ENCODE results near the gene CLIC5. TPM values are rescaled to one million over a fixed set of nuclear protein-coding genes. Genes with fewer than 3 reads are reported as not detected.
A peak's percentile ranks its signal among the peaks of the same experiment; 100 is the strongest.

CLIC5 gene
- total RNA-seq, 4 donors from 2014 or later = 78.6 to 97.0 (median 91.7) TPM

DNA sequence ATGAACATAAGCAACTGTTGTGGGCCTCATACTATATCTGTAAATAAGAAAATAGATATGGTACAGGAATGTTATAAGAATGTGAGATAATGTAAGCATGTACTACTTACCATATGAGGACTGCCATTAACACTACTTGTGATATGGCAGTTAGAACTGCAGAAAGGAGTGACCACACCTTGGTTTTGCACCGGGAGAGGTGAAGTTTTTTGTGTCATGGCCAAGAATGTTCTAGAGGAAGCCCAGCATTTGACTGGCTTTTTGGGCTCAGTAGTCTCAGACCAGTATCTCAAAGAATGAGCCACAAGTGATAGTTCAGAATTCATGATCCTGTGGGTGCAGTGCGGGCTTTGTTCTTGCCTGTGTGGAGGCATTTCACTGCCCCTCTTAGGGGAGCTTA is 123.5 kb downstream of the CLIC5 start:
- in situ Hi-C loops (cut with MboI; ENCODE audit: low sequenced_read_pairs in 4 of 4) = no loop called here

DNA sequence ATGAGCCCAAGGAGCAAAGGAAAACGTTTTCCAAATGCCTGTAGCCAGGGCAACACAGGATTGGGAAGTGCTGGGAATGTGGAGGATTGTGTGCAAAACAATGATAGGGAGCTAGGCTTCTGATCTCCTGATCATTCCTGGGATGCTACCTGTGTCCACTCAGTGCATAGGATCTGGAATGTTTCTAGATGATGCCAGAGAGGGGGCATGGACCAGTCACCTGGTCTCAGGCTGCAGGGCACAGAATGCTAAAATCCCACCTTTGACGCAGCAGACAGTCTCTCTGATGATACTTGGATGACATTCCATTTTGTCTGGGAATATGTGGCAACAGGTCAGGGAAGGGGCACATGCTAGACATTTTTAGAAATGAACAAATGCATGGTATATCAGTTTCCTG is 128.9 kb downstream of the CLIC5 start:
- Histone ChIP-seq H3K27me3 (no peaks in the 10 kb centered on the region), H3K36me3 (no peaks in the 10 kb centered on the region), H3K4me3 (no peak overlapping the region), H3K4me1 (no peaks in the 10 kb centered on the region), H3K9me3 (no peaks in the 10 kb centered on the region), H3K27ac (no peak overlapping the region)
- no peak for TF ChIP-seq POLR2A (IDR thresholded peaks at IDR 0.05)
- TF ChIP-seq, protein P1, sequence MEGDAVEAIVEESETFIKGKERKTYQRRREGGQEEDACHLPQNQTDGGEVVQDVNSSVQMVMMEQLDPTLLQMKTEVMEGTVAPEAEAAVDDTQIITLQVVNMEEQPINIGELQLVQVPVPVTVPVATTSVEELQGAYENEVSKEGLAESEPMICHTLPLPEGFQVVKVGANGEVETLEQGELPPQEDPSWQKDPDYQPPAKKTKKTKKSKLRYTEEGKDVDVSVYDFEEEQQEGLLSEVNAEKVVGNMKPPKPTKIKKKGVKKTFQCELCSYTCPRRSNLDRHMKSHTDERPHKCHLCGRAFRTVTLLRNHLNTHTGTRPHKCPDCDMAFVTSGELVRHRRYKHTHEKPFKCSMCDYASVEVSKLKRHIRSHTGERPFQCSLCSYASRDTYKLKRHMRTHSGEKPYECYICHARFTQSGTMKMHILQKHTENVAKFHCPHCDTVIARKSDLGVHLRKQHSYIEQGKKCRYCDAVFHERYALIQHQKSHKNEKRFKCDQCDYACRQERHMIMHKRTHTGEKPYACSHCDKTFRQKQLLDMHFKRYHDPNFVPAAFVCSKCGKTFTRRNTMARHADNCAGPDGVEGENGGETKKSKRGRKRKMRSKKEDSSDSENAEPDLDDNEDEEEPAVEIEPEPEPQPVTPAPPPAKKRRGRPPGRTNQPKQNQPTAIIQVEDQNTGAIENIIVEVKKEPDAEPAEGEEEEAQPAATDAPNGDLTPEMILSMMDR (IDR thresholded peaks at IDR 0.05 in 4 of 5, conservative IDR thresholded peaks at IDR 0.05 in 1 of 5) = no peak
- in situ Hi-C loops (cut with MboI; ENCODE audit: low sequenced_read_pairs in 4 of 4) (no loop called here), intact Hi-C loops (cut with DNase I; ENCODE audit: low total_unique reads) (no loop called here)
- peak in 1 of 2 donors; percentile 27 for ATAC-seq
- DNase-seq = no peak

More for the DNA sequence above, 123.5 kb downstream of the CLIC5 start:
- Histone ChIP-seq H3K4me1 (no peaks in the 10 kb centered on the region), H3K27ac (no peak overlapping the region), H3K27me3 (no peaks in the 10 kb centered on the region), H3K9me3 (no peaks in the 10 kb centered on the region), H3K4me3 (no peak overlapping the region), H3K36me3 (no peaks in the 10 kb centered on the region)
- TF ChIP-seq, protein P1 (IDR thresholded peaks at IDR 0.05 in 4 of 5, conservative IDR thresholded peaks at IDR 0.05 in 1 of 5) = no peak
- no peak for TF ChIP-seq POLR2A (IDR thresholded peaks at IDR 0.05)
- ATAC-seq (no peak), DNase-seq (no peak)
- intact Hi-C loops (cut with DNase I; ENCODE audit: low total_unique reads) = no loop called here

DNA sequence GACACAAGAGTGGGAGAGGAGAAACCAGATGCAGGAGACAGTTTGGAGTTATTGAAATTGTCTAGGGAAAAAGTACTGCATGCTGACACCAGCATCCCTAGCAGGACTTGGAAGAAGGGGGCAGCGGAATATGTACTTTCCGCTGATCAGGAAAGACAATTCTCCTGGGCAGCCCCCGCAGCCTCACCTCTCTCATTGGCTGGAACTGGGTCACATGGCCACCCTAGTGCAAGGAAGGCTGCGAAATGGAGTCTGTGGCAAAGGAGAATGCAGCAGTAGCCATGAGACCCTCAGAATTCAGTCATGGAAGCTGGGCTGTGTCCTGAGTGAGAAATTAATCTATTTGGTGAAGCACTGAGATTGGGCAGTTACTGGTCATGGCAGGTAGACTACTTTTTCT is 131.3 kb downstream of the CLIC5 start:
- Histone ChIP-seq H3K9me3 (no peaks in the 10 kb centered on the region), H3K27ac (no peak overlapping the region), H3K4me1 (no peaks in the 10 kb centered on the region), H3K4me3 (no peak overlapping the region), H3K27me3 (no peaks in the 10 kb centered on the region), H3K36me3 (no peaks in the 10 kb centered on the region)
- ATAC-seq (no peak), DNase-seq (no peak)
- intact Hi-C loops (cut with DNase I; ENCODE audit: low total_unique reads) (no loop called here), in situ Hi-C loops (cut with MboI; ENCODE audit: low sequenced_read_pairs in 4 of 4) (no loop called here)
- no peak for TF ChIP-seq POLR2A (IDR thresholded peaks at IDR 0.05)
- TF ChIP-seq, protein P1 (IDR thresholded peaks at IDR 0.05 in 4 of 5, conservative IDR thresholded peaks at IDR 0.05 in 1 of 5) = no peak

DNA sequence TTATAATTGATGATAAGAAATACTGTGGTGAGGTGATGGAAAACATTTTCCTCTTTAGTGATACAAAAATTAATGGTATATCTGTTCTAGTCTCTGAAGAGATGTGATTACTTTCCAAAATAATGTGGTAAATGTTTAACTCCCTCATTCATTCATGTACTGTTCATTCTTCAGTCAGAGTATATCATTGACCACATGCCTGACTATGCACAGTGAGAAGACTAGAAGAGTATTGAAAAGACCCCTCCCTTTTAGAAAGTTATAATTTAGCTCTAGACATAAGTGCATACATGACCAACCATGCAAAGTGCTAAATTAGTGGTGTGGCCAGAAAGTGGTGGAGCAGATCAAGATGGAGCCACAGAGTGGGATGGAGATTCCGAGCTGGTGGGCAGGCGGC is 133.0 kb downstream of the CLIC5 start:
- intact Hi-C loops (cut with DNase I; ENCODE audit: low total_unique reads) = no loop called here
- Histone ChIP-seq H3K9me3 (no peaks in the 10 kb centered on the region), H3K27me3 (no peaks in the 10 kb centered on the region), H3K36me3 (no peaks in the 10 kb centered on the region), H3K4me3 (no peak overlapping the region), H3K27ac (no peak overlapping the region), H3K4me1 (no peaks in the 10 kb centered on the region)
- no peak for DNase-seq
- in situ Hi-C loops (cut with MboI; ENCODE audit: low sequenced_read_pairs in 4 of 4) = no loop called here
- TF ChIP-seq, protein P1 (IDR thresholded peaks at IDR 0.05 in 4 of 5, conservative IDR thresholded peaks at IDR 0.05 in 1 of 5) = no peak
- TF ChIP-seq POLR2A (IDR thresholded peaks at IDR 0.05) = no peak
- no peak for ATAC-seq
